Stimulated activated CD4-positive, alpha-beta T cell treated with anti-CD3 and anti-CD28 coated beads, TNF-alpha, amount 100 ng/mL, for 24 hours (primary cell): ENCODE measurements around the gene NFKBIE.

Experiments
- DNase-seq, 3 experiments: peaks; one replicate each; pipeline ENCODE4 v3.0.0-alpha.2; 2020; ENCODE audit warnings: low read depth in 3 of 3

Gene NFKBIE

DNA sequence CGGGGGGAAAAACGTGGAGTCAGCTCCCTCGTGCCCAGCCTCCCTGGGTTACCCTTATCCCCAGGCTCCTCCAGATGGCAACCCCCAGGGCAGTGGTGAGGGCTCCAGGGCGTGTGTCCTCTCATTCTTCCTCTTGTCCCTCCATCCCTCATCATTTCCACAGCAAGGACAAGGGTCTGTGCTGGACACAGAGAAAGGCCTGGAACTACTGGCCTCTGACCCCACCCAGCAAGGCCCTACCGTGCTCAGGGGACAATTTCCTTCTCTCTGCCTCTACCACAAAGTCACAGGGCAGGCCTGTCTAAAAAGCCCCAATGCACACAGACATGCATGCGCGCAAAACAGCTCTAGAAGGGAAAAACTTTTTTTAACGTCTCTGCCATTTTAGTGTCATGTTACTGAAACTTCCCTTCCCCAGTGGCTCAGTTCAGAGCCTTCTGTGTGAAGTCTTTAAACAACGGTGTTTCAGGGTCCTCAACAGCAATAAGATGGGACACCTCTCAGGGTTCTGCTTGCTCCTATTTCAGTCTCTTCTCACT is 7.0 kb downstream of the NFKBIE start:
- DNase-seq: no peak

DNA sequence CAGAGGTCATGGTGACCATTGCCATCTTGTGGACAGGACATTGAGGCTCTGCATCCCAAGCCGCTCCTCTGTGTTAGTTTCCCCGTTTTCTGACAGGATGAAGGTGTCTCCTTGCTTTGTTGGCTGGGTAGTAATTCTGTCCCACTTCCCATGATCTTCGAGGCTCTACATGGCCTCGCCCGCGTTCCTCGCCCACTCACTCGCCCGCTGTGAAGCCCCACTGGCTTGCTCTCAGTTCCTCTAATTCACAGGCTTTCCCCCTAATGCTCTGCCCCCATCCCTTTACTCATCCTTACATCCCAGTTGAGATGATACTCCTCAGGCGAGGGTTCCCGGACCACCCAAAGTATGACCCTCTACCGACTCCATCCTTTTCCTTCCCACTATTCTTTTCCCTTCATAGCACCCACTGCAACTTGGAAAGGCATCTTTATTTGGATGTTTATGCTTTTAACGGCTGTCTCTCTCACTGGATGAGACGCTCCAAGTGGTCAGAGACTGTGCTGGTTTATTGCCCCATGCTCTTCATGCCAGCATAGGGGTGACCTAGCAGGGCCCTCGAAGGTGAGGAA is 7.5 kb downstream of the NFKBIE start:
- DNase-seq: no peak

GRCh38 chr6:44257025-44257752 is 8.2 kb downstream of the NFKBIE start, which contains the start of gene SLC35B2:
SLC35B2 (minus strand) TSS chr6:44257528; CDS start chr6:44257410, 118 bp downstream.
- peak in 1 of 3 experiments; percentile 64 for DNase-seq

DNA sequence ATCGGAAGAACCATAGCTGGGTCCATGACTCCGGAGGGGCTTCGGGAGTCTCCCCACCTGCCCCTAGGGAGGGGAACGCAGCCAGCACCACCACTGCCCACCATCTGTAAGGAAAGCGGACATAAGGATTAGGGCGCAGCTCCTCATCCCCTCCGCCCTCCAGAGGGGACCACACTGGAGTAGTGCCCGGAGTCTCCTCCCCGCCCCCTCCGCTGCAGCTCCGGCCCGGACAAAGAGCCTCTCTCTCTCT is 8.7 kb downstream of the NFKBIE start:
- DNase-seq: no peak

DNA sequence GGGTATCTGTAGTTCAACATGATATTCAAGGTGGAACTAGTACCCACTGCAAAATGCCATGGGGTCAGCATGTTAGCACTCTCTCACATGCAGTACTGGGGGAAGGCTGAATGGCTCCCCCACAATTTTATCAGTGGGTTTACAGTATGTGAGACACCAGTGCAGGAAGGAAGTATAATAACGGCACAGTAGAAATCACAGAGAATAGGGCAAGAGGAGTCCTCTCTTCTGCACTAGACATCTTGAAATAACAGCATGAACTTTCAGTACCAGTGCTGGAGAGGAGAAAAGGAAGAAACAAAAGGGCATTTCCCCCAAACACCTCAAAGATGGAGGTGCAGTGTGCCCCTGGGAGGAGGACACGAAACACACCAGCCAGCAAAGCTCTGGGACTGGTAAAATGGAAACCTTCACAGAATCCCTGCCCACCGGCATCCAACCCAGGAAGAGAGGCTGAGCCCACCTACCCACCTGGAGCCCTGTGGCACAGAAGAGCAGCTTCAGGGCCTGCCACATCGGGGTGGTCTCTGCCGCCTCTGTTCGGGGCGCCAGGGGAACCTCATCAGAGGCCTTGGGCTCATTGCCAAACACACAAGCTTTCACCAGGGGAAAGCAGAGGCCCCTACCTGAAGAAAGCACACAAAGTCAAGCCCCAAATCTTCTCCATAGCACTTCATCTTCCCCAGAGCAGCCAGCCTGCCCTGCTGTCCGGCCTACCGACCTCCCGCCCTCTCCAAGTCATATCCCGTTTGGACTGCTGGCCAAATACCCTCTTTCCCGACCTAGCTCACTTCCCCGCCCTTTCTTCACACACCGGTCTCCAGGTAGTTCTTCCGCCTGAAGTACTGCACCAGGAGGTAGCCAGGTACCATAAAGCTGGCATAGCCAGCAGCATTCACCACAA is 9.2 kb downstream of the NFKBIE start:
- DNase-seq: no peak

GRCh38 chr6:44255105-44255808 is 10.1 kb downstream of the NFKBIE start:
- peak in 1 of 3 experiments; percentile 48 for DNase-seq

DNA sequence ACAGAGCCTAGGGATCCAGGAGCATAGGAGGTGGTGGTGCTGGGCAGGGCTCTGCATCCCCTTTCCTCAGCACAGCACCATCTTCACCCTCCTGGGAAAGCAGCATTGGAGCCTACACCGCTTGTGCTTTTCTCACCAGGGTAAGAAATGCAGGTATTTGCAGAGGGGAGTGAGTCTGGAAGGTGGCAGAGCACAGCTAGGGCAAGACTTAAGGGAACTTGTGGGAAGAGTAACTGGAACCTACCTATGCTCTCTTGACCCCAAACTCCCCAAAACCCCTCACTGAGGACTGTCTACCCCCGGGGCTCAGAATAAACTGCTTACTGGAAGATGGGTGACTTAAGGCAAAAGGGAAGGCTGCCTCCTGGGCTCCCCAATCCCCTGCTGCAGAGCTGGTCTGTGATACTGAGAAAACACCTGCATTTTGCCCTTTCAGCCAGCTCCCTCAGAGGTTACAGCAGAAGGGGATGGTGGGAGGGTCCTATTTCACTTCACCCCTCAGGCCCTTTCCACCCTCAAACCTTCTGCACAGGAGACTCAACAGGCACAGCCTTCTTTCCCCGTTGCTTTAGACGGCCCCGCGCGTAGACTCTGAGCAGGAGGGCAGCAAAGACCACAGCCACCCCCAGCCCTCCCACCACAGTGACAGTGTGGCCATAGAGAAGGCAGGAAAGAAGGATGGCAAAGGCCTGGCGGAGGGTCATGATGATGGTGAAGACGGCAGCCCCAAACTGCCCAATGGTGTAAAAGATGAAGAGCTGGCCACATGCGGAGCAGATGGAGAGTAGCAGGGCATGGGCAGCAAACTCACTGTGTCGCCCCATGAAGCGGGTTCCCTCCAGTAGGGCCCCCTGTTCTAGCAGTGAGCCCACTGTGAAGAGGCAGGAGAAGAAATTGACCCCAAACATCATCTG is 10.9 kb downstream of the NFKBIE start:
- DNase-seq: peak in 1 of 3 experiments; percentile 38

DNA sequence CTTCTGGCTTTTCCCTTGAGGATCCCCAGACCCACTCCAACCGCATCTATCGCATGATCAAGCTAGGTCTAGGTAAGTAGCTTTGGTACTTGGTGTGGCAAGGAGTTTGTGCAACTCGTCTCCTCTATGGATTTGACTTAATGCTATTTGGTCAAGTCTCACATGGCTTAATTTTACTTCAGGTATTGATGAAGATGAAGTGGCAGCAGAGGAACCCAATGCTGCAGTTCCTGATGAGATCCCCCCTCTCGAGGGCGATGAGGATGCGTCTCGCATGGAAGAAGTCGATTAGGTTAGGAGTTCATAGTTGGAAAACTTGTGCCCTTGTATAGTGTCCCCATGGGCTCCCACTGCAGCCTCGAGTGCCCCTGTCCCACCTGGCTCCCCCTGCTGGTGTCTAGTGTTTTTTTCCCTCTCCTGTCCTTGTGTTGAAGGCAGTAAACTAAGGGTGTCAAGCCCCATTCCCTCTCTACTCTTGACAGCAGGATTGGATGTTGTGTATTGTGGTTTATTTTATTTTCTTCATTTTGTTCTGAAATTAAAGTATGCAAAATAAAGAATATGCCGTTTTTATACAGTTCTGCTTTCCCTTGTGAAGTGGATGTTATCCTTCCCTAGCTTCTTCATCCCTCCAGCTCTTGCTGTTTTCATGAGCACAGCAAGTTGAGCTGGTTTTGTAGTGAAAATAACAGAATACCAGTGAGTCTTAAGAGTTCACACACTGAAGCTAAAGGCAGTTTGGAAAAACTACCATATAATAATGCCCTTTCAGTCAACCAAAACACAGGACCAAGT is 11.8 kb downstream of the NFKBIE start:
- DNase-seq: peak in 2 of 3 experiments; percentile 44 to 50

- DNase-seq: no peak
Measured at GRCh38 chr6:44251576-44252524, 13.5 kb downstream of the NFKBIE start.

DNA sequence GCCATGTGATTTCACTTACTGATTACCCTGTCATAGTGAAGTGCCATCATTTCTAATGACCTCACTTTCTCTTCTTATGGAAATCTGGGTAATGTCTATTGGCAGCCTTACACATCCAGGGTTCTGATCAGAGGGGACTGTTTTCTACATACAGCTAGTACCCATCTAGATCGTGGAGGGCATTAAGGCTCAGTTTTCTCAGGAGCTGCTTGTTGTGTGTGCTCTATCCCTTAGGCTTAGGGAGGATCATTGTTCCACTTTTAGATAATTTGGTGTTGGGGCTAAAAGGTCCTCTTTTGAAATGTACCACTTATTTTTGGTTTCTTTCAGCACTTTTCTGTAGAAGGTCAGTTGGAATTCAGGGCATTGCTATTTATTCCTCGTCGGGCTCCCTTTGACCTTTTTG is 14.6 kb downstream of the NFKBIE start:
- DNase-seq: no peak

DNA sequence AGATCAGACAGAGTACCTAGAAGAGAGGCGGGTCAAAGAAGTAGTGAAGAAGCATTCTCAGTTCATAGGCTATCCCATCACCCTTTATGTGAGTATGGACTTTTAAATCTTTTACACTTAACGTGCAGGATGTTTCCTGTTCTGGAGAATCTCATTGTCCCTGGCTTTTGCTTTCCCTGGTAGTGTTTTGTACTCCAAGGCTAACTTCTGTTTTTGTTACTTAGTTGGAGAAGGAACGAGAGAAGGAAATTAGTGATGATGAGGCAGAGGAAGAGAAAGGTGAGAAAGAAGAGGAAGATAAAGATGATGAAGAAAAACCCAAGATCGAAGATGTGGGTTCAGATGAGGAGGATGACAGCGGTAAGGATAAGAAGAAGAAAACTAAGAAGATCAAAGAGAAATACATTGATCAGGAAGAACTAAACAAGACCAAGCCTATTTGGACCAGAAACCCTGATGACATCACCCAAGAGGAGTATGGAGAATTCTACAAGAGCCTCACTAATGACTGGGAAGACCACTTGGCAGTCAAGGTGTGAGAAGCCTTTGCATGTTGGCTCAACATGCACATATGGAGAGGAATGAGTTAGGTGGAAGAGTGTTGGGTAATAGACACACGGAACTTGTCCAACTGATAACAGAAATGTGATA is 15.2 kb downstream of the NFKBIE start:
- no peak for DNase-seq

DNA sequence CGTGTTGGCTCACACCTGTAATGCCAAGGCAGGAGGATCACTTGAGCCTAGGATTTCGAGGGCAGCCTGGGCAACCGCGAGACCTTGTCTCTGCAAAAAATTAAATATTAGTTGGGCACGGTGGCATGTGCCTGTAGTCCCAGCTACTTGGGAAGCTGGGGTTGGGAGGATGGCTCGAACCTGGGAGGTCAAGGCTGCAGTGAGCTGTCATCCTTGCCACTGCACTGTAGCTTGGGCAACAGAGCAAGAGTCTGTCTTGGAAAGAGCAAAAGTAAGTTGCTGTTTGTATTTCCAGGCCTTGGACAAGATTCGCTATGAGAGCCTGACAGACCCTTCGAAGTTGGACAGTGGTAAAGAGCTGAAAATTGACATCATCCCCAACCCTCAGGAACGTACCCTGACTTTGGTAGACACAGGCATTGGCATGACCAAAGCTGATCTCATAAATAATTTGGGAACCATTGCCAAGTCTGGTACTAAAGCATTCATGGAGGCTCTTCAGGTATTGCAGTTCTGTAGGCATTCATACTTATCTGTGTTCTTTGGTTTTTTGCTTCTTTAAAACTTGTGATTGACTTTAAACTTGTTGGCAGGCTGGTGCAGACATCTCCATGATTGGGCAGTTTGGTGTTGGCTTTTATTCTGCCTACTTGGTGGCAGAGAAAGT is 16.1 kb downstream of the NFKBIE start:
- DNase-seq: no peak

DNA sequence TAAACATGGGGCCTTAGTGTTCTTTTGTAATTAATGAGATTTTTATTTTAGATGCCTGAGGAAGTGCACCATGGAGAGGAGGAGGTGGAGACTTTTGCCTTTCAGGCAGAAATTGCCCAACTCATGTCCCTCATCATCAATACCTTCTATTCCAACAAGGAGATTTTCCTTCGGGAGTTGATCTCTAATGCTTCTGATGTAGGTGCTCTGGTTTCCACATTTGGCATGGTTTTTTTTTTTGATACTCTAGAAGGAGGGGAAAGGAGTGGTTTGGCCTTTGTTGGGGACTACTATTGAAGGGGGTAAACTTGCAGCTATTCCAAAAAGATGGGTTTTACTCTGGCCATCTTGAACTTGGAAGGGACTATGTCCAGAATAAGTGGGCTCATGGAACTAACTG is 16.8 kb downstream of the NFKBIE start:
- no peak for DNase-seq

- DNase-seq: peak; percentile 76 to 83 (median 80)
Measured at GRCh38 chr6:44247338-44248302, 17.7 kb downstream of the NFKBIE start.

GRCh38 chr6:44246663-44247337 is 18.6 kb downstream of the NFKBIE start, which contains the start of gene HSP90AB1:
HSP90AB1 (plus strand) TSS chr6:44247101; CDS start chr6:44248630, 1,529 bp downstream.
- DNase-seq: peak; percentile 91 to 96 (median 96)
